GM18499 (cell line): Measurements from ENCODE around the gene DDX6.

Experiments used
- ATAC-seq: cut with Tn5 transposase; IDR thresholded peaks from one replicate; pipeline ENCODE4 v1.9.1; 2021; ENCODE audit warnings: moderate number of reproducible peaks; ENCODE audit not compliant: insufficient read depth, unreplicated experiment

DDX6 gene

GRCh38 chr11:118708296-118708695 lies 82.7 kb downstream of the DDX6 start:
- no peak for ATAC-seq

GRCh38 chr11:118706546-118706825 lies 84.5 kb downstream of the DDX6 start:
- ATAC-seq, result no peak

- no peak for ATAC-seq
These were observed 85.0 kb downstream of the DDX6 start for GRCh38 chr11:118705791-118706545.

GRCh38 chr11:118705111-118705741 lies 85.7 kb downstream of the DDX6 start:
- no peak for ATAC-seq

- no peak for ATAC-seq
These were observed 87.3 kb downstream of the DDX6 start for GRCh38 chr11:118703563-118704106.

- no peak for ATAC-seq
These were observed 91.3 kb downstream of the DDX6 start for GRCh38 chr11:118699506-118700220.
